Caco-2 (cell line): ENCODE measurements around the gene SYT1. TPM values are rescaled to one million over a fixed set of nuclear protein-coding genes. Genes with fewer than 3 reads are reported as not detected.

Source experiments
- BruUV-seq: library from RNA; stranded (reverse); fragments of 400-500 nt; replicated peaks from 2 replicates; lab custom pipeline; 2021; lab: Mats Ljungman, UMichigan
- CTCF ChIA-PET: fragments of 300-600 bp; sonication (Branson Sonifier 250); formaldehyde crosslinking; loops from one replicate; lab custom pipeline; 2022; ENCODE audit warnings: antibody characterized with exemption; lab: Charles Lee
- POLR2A ChIA-PET: fragments of 300-600 bp; sonication (Branson Sonifier 250); formaldehyde crosslinking; loops from one replicate; lab custom pipeline; 2022; ENCODE audit warnings: antibody characterized with exemption; lab: Charles Lee
- DNase-seq, 2 experiments: peaks; one replicate each; pipeline versions ENCODE4 v3.0.0 to v3.0.0-alpha.2; 2020 to 2022
- H3K27me3 ChIP-seq: replicated peaks from 2 replicates; pipeline ENCODE4 v1.6.0; 2011; ENCODE audit warnings: low read length; ENCODE audit not compliant: control insufficient read depth, insufficient read depth
- H3K36me3 ChIP-seq: 2 replicates; pipeline ENCODE4 v1.5.1; 2011; ENCODE audit warnings: low read length; ENCODE audit not compliant: control insufficient read depth, insufficient read depth
- H3K4me1 ChIP-seq: fragments of 250-450 bp; sonication (Bioruptor Pico); 2 replicates; pipeline ENCODE4 v1.5.1; 2020; ENCODE audit warnings: mild to moderate bottlenecking
- H3K4me3 ChIP-seq: 2 replicates; pipeline ENCODE4 v1.5.1; 2011; ENCODE audit warnings: low read depth, mild to moderate bottlenecking, control low read depth, low read length
- H3K9me3 ChIP-seq: fragments of 250-450 bp; sonication (Bioruptor Pico); 2 replicates; pipeline ENCODE4 v1.5.1; 2020; ENCODE audit warnings: mild to moderate bottlenecking, moderate library complexity
- H3K27ac Mint-ChIP-seq: one replicate; pipeline ENCODE4 v1.8.0; 2022; ENCODE audit warnings: mixed read lengths; ENCODE audit not compliant: unreplicated experiment
- H3K27me3 Mint-ChIP-seq: one replicate; pipeline ENCODE4 v1.8.0; 2022; ENCODE audit warnings: mixed read lengths; ENCODE audit not compliant: insufficient read depth, unreplicated experiment
- H3K36me3 Mint-ChIP-seq: one replicate; pipeline ENCODE4 v1.8.0; 2022; ENCODE audit warnings: mild to moderate bottlenecking, mixed read lengths; ENCODE audit not compliant: insufficient read depth, unreplicated experiment
- H3K4me1 Mint-ChIP-seq: one replicate; pipeline ENCODE4 v1.8.0; 2022; ENCODE audit warnings: low read depth, mixed read lengths; ENCODE audit not compliant: unreplicated experiment
- H3K4me3 Mint-ChIP-seq: one replicate; pipeline ENCODE4 v1.8.0; 2022; ENCODE audit warnings: mild to moderate bottlenecking, moderate library complexity, mixed read lengths; ENCODE audit not compliant: unreplicated experiment
- H3K9me3 Mint-ChIP-seq: one replicate; pipeline ENCODE4 v1.8.0; 2022; ENCODE audit warnings: mixed read lengths; ENCODE audit not compliant: unreplicated experiment
- intact Hi-C: fragments of 100-400 bp; cut with micrococcal nuclease; formaldehyde crosslinking; loops from one replicate; pipeline ENCODE4 v1.10.0; 2022; ENCODE audit not compliant: unreplicated experiment
- total RNA-seq: library from RNA; stranded (reverse); gene quantifications from 2 replicates; pipeline ENCODE4 v1.2.3, GENCODE V29; 2022
- TF ChIP-seq, protein P1 (sequence below), 2 experiments: fragments of 200-600 bp in 1 of 2; IDR thresholded peaks; 1 replicate in 1 of 2; 2 replicates in 1 of 2; pipeline versions ENCODE4 v1.5.1 to v1.8.0; 2011 to 2022; ENCODE audit warnings: antibody characterized with exemption in 1 of 2, control low read depth in 1 of 2, inconsistent platforms in 1 of 2, low read depth in 1 of 2, low read length in 1 of 2, mild to moderate bottlenecking in 1 of 2, moderate library complexity in 1 of 2; ENCODE audit not compliant: insufficient read depth in 1 of 2, severe bottlenecking in 1 of 2, unreplicated experiment in 1 of 2

The SYT1 gene
- total RNA-seq, 1 experiment from 2014 or later, result 0.39 TPM

- intact Hi-C loops, result no loop called here
- peak overlapping the region; percentile 79 for H3K27ac Mint-ChIP-seq
- TF ChIP-seq, protein P1, sequence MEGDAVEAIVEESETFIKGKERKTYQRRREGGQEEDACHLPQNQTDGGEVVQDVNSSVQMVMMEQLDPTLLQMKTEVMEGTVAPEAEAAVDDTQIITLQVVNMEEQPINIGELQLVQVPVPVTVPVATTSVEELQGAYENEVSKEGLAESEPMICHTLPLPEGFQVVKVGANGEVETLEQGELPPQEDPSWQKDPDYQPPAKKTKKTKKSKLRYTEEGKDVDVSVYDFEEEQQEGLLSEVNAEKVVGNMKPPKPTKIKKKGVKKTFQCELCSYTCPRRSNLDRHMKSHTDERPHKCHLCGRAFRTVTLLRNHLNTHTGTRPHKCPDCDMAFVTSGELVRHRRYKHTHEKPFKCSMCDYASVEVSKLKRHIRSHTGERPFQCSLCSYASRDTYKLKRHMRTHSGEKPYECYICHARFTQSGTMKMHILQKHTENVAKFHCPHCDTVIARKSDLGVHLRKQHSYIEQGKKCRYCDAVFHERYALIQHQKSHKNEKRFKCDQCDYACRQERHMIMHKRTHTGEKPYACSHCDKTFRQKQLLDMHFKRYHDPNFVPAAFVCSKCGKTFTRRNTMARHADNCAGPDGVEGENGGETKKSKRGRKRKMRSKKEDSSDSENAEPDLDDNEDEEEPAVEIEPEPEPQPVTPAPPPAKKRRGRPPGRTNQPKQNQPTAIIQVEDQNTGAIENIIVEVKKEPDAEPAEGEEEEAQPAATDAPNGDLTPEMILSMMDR (IDR thresholded peaks at IDR 0.05; ENCODE audit: insufficient read depth in 1 of 2, low read depth in 1 of 2, low read length in 1 of 2, severe bottlenecking in 1 of 2, unreplicated experiment in 1 of 2), result no peak
- peaks cover 10% of the 10 kb centered on the region for H3K9me3 Mint-ChIP-seq
- BruUV-seq, result no TSS peak
- Histone ChIP-seq H3K4me1 (peaks cover 69% of the 10 kb centered on the region), H3K4me3 (no peak overlapping the region), H3K9me3 (no peaks in the 10 kb centered on the region), H3K27me3 (no peaks in the 10 kb centered on the region), H3K36me3 (no peaks in the 10 kb centered on the region)
- peaks cover 58% of the 10 kb centered on the region for H3K4me1 Mint-ChIP-seq
- no peak for DNase-seq
- peaks cover 6% of the 10 kb centered on the region for H3K36me3 Mint-ChIP-seq
- CTCF ChIA-PET, result no interaction called here
- no peak overlapping the region for H3K4me3 Mint-ChIP-seq
- no peaks in the 10 kb centered on the region for H3K27me3 Mint-ChIP-seq
- POLR2A ChIA-PET, result no interaction called here
Observed at GRCh38 chr12:79367032-79367589, 502.5 kb downstream of the SYT1 start.

DNA sequence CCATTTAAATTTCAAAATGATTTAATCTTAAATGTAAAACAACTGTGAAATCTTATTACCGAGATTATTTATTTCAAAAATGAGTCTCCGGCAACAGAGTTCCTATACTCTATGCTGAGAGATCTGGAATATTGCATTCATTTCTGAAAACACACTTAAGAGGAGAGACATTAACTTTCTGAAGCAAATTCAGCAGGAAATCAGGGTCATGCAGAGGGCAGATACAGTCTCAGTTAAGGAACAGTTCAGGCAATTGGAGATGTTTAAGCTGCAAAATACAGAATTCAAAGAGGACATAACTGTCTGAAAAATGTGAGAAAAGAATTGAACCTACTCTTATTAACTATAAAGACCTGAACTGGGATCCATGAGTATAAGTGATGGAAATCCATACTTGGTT lies 505.4 kb downstream of the SYT1 start:
- ChIA-PET POLR2A (no interaction called here), CTCF (no interaction called here)
- no peak overlapping the region for H3K4me3 ChIP-seq
- TF ChIP-seq, protein P1 (IDR thresholded peaks at IDR 0.05; ENCODE audit: insufficient read depth in 1 of 2, low read depth in 1 of 2, low read length in 1 of 2, severe bottlenecking in 1 of 2, unreplicated experiment in 1 of 2), result no peak
- BruUV-seq, result no TSS peak
- H3K36me3 Mint-ChIP-seq, result no peaks in the 10 kb centered on the region
- H3K27ac Mint-ChIP-seq, result peak overlapping the region; percentile 74
- peaks cover 46% of the 10 kb centered on the region for H3K4me1 ChIP-seq
- H3K27me3 ChIP-seq, result no peaks in the 10 kb centered on the region
- H3K9me3 Mint-ChIP-seq, result peaks cover 10% of the 10 kb centered on the region
- no peak overlapping the region for H3K4me3 Mint-ChIP-seq
- no peaks in the 10 kb centered on the region for H3K27me3 Mint-ChIP-seq
- peaks cover 45% of the 10 kb centered on the region for H3K4me1 Mint-ChIP-seq
- H3K9me3 ChIP-seq, result no peaks in the 10 kb centered on the region
- no peaks in the 10 kb centered on the region for H3K36me3 ChIP-seq
- no peak for DNase-seq
- intact Hi-C loops, result loop anchor here (5.0 kb wide), 1 partner anchor 728 kb away; no protein-coding TSS in a partner anchor

DNA sequence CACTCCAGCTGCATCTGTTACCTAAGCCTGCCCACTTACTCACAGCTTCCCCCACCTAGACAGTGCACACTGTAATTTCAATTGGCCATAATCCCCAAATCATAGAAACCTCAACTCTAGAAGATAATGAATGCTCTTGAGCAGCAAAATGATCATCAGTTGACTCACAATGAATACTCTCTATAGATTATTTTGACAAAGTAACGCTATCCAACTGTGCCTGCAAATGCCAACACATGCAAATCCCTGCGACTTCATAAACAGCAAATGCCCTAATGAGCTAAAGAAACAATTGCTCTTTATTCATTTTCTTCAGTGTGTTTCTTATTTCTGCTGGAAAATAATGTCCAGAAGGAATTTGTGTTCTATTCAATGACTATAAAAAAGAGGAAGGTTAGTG lies 506.7 kb downstream of the SYT1 start:
- Mint-ChIP-seq H3K4me3 (no peak overlapping the region), H3K4me1 (peaks cover 52% of the 10 kb centered on the region), H3K27ac (peak overlapping the region; percentile 33), H3K9me3 (peaks cover 10% of the 10 kb centered on the region), H3K27me3 (no peaks in the 10 kb centered on the region), H3K36me3 (no peaks in the 10 kb centered on the region)
- ChIA-PET POLR2A (no interaction called here), CTCF (interaction anchor here (0.6 kb wide), 1 partner anchor 201 kb away, joined by 3 read pairs; no protein-coding TSS in a partner anchor)
- H3K4me3 ChIP-seq, result no peak overlapping the region
- no TSS peak for BruUV-seq
- no peaks in the 10 kb centered on the region for H3K36me3 ChIP-seq
- no peaks in the 10 kb centered on the region for H3K9me3 ChIP-seq
- no peaks in the 10 kb centered on the region for H3K27me3 ChIP-seq
- H3K4me1 ChIP-seq, result peaks cover 40% of the 10 kb centered on the region
- TF ChIP-seq, protein P1 (IDR thresholded peaks at IDR 0.05; ENCODE audit: insufficient read depth in 1 of 2, low read depth in 1 of 2, low read length in 1 of 2, severe bottlenecking in 1 of 2, unreplicated experiment in 1 of 2), result no peak
- DNase-seq, result no peak
- intact Hi-C loops, result loop anchor here (5.0 kb wide), 1 partner anchor 729 kb away; no protein-coding TSS in a partner anchor
